Neural crest cell (in vitro differentiated cells): Measurements from ENCODE around the gene HSFX4. TPM values are rescaled to one million over a fixed set of nuclear protein-coding genes. Genes with fewer than 3 reads are reported as not detected.
"Not testable (repeated sequence)": the region's sequence is repeated elsewhere in the genome, so short reads cannot be mapped to it uniquely, and the experiment has no call there.

Experiments used
- DNase-seq: peaks from one replicate; pipeline ENCODE4 v3.0.0; 2021; ENCODE audit warnings: low read depth, mixed read lengths, low spot score
- H3K27ac Mint-ChIP-seq: one replicate; pipeline ENCODE4 v1.8.0; 2021; ENCODE audit warnings: mild to moderate bottlenecking, mixed read lengths; ENCODE audit not compliant: unreplicated experiment
- H3K27me3 Mint-ChIP-seq: 2 replicates; pipeline ENCODE4 v1.8.0; 2021; ENCODE audit warnings: low read depth, mild to moderate bottlenecking, mixed read lengths
- H3K36me3 Mint-ChIP-seq: 2 replicates; pipeline ENCODE4 v1.8.0; 2021; ENCODE audit warnings: low read depth, mild to moderate bottlenecking, mixed read lengths
- H3K4me1 Mint-ChIP-seq: 2 replicates; pipeline ENCODE4 v1.8.0; 2021; ENCODE audit warnings: mixed read lengths
- H3K4me3 Mint-ChIP-seq: one replicate; pipeline ENCODE4 v1.8.0; 2021; ENCODE audit warnings: mild to moderate bottlenecking, mixed read lengths
- H3K9me3 Mint-ChIP-seq: 2 replicates; pipeline ENCODE4 v1.8.0; 2021; ENCODE audit warnings: mixed read lengths
- CTCF ChIP-seq: fragments of 200-600 bp; sonication (generic); conservative IDR thresholded peaks from 2 replicates; pipeline ENCODE4 v1.5.0; 2021; ENCODE audit warnings: antibody characterized with exemption, mild to moderate bottlenecking
- long read RNA-seq: library from polyadenylated mRNA; unstranded; transcript quantifications from one replicate; pipeline ENCODE4 v2.0.0, GENCODE V29; 2020
- total RNA-seq: library from RNA; stranded (reverse); gene quantifications from 2 replicates; pipeline ENCODE4 v1.2.1, GENCODE V29; 2021

Gene HSFX4, protein sequence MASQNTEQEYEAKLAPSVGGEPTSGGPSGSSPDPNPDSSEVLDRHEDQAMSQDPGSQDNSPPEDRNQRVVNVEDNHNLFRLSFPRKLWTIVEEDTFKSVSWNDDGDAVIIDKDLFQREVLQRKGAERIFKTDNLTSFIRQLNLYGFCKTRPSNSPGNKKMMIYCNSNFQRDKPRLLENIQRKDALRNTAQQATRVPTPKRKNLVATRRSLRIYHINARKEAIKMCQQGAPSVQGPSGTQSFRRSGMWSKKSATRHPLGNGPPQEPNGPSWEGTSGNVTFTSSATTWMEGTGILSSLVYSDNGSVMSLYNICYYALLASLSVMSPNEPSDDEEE
- total RNA-seq = not detected in 2 replicates
- long read RNA-seq = 0 reads

DNA sequence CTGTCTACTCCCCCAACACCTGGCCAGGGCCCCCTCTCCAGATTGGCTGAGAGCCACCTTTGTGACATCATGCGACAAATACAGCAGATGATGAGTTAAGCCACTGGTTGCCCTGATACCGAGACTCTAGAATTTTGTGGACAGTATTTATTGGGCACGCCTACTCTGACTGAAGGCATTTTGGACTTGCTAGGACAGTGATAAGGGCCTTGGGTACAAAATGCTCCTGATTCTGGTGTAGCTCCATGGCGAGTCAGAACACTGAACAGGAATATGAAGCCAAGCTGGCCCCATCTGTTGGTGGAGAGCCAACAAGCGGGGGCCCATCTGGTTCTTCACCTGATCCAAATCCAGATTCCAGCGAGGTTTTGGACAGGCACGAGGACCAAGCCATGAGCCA, at the start of gene HSFX4:
Gene HSFX4, plus strand, starts transcription at position 174 of the 400 bp plus-strand sequence. Its CDS starts 72 bp downstream, at position 246.
- H3K9me3 Mint-ChIP-seq, DNase-seq, H3K36me3 Mint-ChIP-seq, H3K27me3 Mint-ChIP-seq, H3K4me1 Mint-ChIP-seq, H3K4me3 Mint-ChIP-seq, H3K27ac Mint-ChIP-seq: not testable (repeated sequence)

DNA sequence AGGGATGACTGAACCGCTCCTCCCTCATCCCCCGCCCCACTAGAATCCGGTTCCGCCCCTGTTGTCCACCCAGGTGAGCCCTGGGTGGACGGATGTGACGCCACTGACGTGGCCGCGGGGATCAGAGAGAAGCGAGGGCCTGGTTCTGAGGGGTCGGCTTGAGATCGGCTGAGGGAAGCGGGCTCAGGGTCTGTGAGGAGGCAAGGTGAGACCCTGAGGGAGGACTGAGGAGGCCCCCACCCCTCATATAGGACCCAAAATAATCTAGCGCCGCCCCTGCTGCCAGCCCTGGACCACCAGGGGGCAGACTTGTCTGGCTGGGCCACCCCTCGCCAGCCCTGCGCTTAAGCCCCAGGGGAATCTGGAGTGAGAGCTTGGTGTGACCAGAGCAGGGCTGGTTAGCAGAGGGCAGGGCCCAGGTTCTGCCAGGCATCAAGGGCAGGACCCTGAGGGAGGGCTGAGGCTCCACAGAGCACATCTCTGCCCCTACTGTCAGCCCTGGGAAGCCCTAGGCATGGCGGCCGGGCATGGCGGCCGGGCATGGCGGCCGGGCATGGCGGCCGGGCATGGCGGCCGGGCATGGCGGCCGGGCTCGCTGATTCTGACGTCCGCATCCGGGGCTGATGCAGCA, 48.2 kb upstream of the HSFX4 start, which contains the start of gene MAGEA8:
Gene MAGEA8, plus strand, starts transcription at position 103 of the 631 bp plus-strand sequence. CDS start 3,090 bp downstream, outside the sequence.
- TF ChIP-seq CTCF = peak; percentile 27
- H3K9me3 Mint-ChIP-seq = peaks cover 4% of the 10 kb centered on the region
- no peaks in the 10 kb centered on the region for H3K36me3 Mint-ChIP-seq
- H3K4me1 Mint-ChIP-seq = no peaks in the 10 kb centered on the region
- H3K27ac Mint-ChIP-seq = no peak within 1 kb of the TSS
- no peak within 1 kb of the TSS for H3K4me3 Mint-ChIP-seq
- peaks cover 3% of the 10 kb centered on the region for H3K27me3 Mint-ChIP-seq
- DNase-seq = no peak

DNA sequence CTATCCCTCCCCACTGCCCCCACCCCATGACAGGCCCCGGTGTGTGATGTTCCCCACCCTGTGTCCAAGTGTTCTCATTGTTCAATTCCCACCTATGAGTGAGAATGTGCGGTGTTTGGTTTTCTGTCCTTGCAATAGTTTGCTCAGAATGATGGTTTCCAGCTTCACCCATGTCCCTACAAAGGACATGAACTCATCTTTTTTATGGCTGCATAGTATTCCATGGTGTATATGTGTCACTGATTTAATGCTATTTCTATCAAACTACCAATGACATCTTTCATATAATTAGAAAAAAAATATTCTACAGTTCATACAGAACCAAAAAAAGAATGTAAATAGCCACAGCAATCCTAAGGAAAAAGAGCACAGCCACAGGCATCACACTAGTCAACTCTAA, 38.5 kb upstream of the HSFX4 start:
- H3K27ac Mint-ChIP-seq, DNase-seq, H3K36me3 Mint-ChIP-seq, H3K4me3 Mint-ChIP-seq, H3K27me3 Mint-ChIP-seq, H3K4me1 Mint-ChIP-seq: not testable (repeated sequence)
- peaks cover 11% of the 10 kb centered on the region for H3K9me3 Mint-ChIP-seq

GRCh38 chrX:149898554-149898953, 30.8 kb upstream of the HSFX4 start:
- TF ChIP-seq CTCF = no peak
- Mint-ChIP-seq H3K4me3 (no peak overlapping the region), H3K27ac (no peak overlapping the region), H3K27me3 (no peaks in the 10 kb centered on the region), H3K4me1 (no peaks in the 10 kb centered on the region), H3K36me3 (no peaks in the 10 kb centered on the region), H3K9me3 (peaks cover 6% of the 10 kb centered on the region)
- no peak for DNase-seq

GRCh38 chrX:149903889-149904748, 25.3 kb upstream of the HSFX4 start:
- H3K4me1 Mint-ChIP-seq = peaks cover 6% of the 10 kb centered on the region
- no peak overlapping the region for H3K27ac Mint-ChIP-seq
- H3K9me3 Mint-ChIP-seq = peaks cover 2% of the 10 kb centered on the region
- H3K36me3 Mint-ChIP-seq = no peaks in the 10 kb centered on the region
- no peaks in the 10 kb centered on the region for H3K27me3 Mint-ChIP-seq
- peak; percentile 36 for TF ChIP-seq CTCF
- H3K4me3 Mint-ChIP-seq = no peak overlapping the region
- no peak for DNase-seq

GRCh38 chrX:149908308-149908707, 21.1 kb upstream of the HSFX4 start:
- Mint-ChIP-seq H3K27ac (no peak overlapping the region), H3K27me3 (peaks cover 2% of the 10 kb centered on the region), H3K4me3 (no peak overlapping the region), H3K9me3 (peaks cover 7% of the 10 kb centered on the region), H3K4me1 (peaks cover 6% of the 10 kb centered on the region), H3K36me3 (no peaks in the 10 kb centered on the region)
- DNase-seq = no peak
- TF ChIP-seq CTCF = no peak
